Erythroblast (primary cell): ENCODE results near the gene HSPA5.

ENCODE experiments used
- DNase-seq, 2 experiments: peaks; one replicate each; lab custom pipeline; 2025; lab: John Stamatoyannopoulos, UW
- GATA1 ChIP-seq: IDR thresholded peaks from 2 replicates; pipeline ENCODE4 v1.6.1; 2011; ENCODE audit warnings: low read depth, mild to moderate bottlenecking, control low read depth, low read length, moderate library complexity
- POLR2A ChIP-seq: IDR thresholded peaks from 2 replicates; pipeline ENCODE4 v1.6.1; 2011; ENCODE audit warnings: mild to moderate bottlenecking, low read length

The HSPA5 gene

GRCh38 chr9:125258832-125259534 lies 17.8 kb upstream of the HSPA5 start:
- TF ChIP-seq GATA1 (no peak), POLR2A (no peak)
- no peak for DNase-seq

GRCh38 chr9:125258160-125258785 lies 17.1 kb upstream of the HSPA5 start:
- TF ChIP-seq POLR2A (no peak), GATA1 (no peak)
- no peak for DNase-seq

- TF ChIP-seq GATA1 (no peak), POLR2A (no peak)
- peak; percentile 55 to 74 for DNase-seq
Measured at GRCh38 chr9:125255781-125256391, 14.7 kb upstream of the HSPA5 start.

- TF ChIP-seq GATA1: peak; percentile 11
- no peak for TF ChIP-seq POLR2A
- no peak for DNase-seq
Measured at GRCh38 chr9:125254231-125254630, 13.1 kb upstream of the HSPA5 start.

- TF ChIP-seq GATA1 (no peak), POLR2A (no peak)
- DNase-seq: peak; percentile 9 to 54
Measured at GRCh38 chr9:125246261-125246667, 5.1 kb upstream of the HSPA5 start.

- no peak for DNase-seq
- TF ChIP-seq POLR2A (no peak), GATA1 (no peak)
Measured at GRCh38 chr9:125243792-125244260, 2.7 kb upstream of the HSPA5 start.

GRCh38 chr9:125241863-125242739 lies 958 bp upstream of the HSPA5 start:
- no peak for DNase-seq
- TF ChIP-seq GATA1 (no peak), POLR2A (no peak)

- DNase-seq: peak; percentile 84 to 91
- no peak for TF ChIP-seq POLR2A
- no peak for TF ChIP-seq GATA1
Measured at GRCh38 chr9:125240649-125240999, 519 bp downstream of the HSPA5 start.

GRCh38 chr9:125239631-125240597 lies 1.2 kb downstream of the HSPA5 start:
- DNase-seq: no peak
- TF ChIP-seq POLR2A (no peak), GATA1 (no peak)

GRCh38 chr9:125238915-125239446 lies 2.2 kb downstream of the HSPA5 start:
- no peak for DNase-seq

GRCh38 chr9:125238127-125238914 lies 2.8 kb downstream of the HSPA5 start:
- DNase-seq: peak in 1 of 2 experiments; percentile 15
- TF ChIP-seq POLR2A (no peak), GATA1 (no peak)

More at GRCh38 chr9:125238915-125239446, 2.2 kb downstream of the HSPA5 start:
- TF ChIP-seq POLR2A (no peak), GATA1 (no peak)

- DNase-seq: peak in 1 of 2 experiments; percentile 30
Measured at GRCh38 chr9:125236520-125237159, 4.5 kb downstream of the HSPA5 start.
